ENCODE measurements around the gene C6orf163.

Gene C6orf163

GRCh38 chr6:87340230-87340629 lies 4.4 kb upstream of the C6orf163 start:
- Mint-ChIP-seq H3K27ac (no peak overlapping the region), H3K4me3 (no peak overlapping the region), H3K9me3 (no peaks in the 10 kb centered on the region), H3K4me1 (ENCODE audit: low read depth) (no peaks in the 10 kb centered on the region), H3K36me3 (ENCODE audit: low read depth) (peaks cover 44% of the 10 kb centered on the region), H3K27me3 (no peaks in the 10 kb centered on the region)
- no peak for DNase-seq

GRCh38 chr6:87341158-87341557 lies 3.5 kb upstream of the C6orf163 start:
- Mint-ChIP-seq H3K4me1 (ENCODE audit: low read depth) (no peaks in the 10 kb centered on the region), H3K36me3 (ENCODE audit: low read depth) (peaks cover 49% of the 10 kb centered on the region), H3K4me3 (no peak overlapping the region), H3K9me3 (no peaks in the 10 kb centered on the region), H3K27ac (no peak overlapping the region), H3K27me3 (no peaks in the 10 kb centered on the region)
- no peak for DNase-seq

- H3K27me3 Mint-ChIP-seq, result no peaks in the 10 kb centered on the region
- no peak overlapping the region for H3K4me3 Mint-ChIP-seq
- no peak overlapping the region for H3K27ac Mint-ChIP-seq
- no peaks in the 10 kb centered on the region for H3K9me3 Mint-ChIP-seq
- no peaks in the 10 kb centered on the region for H3K4me1 Mint-ChIP-seq (ENCODE audit: low read depth)
- no peak for DNase-seq
- H3K36me3 Mint-ChIP-seq (ENCODE audit: low read depth), result peaks cover 49% of the 10 kb centered on the region
Measured at GRCh38 chr6:87341899-87342298, 2.7 kb upstream of the C6orf163 start.

- Mint-ChIP-seq H3K27ac (no peak overlapping the region), H3K36me3 (ENCODE audit: low read depth) (peaks cover 44% of the 10 kb centered on the region), H3K4me1 (ENCODE audit: low read depth) (no peaks in the 10 kb centered on the region), H3K4me3 (no peak overlapping the region), H3K9me3 (no peaks in the 10 kb centered on the region), H3K27me3 (no peaks in the 10 kb centered on the region)
- DNase-seq, result no peak
Measured at GRCh38 chr6:87342829-87343228, 1.8 kb upstream of the C6orf163 start.

- Mint-ChIP-seq H3K4me3 (no peak overlapping the region), H3K36me3 (ENCODE audit: low read depth) (peaks cover 24% of the 10 kb centered on the region), H3K9me3 (no peaks in the 10 kb centered on the region), H3K27me3 (no peaks in the 10 kb centered on the region), H3K4me1 (ENCODE audit: low read depth) (no peaks in the 10 kb centered on the region), H3K27ac (no peak overlapping the region)
- DNase-seq, result no peak
Measured at GRCh38 chr6:87346700-87347099, 2.1 kb downstream of the C6orf163 start.

GRCh38 chr6:87349896-87350295 lies 5.3 kb downstream of the C6orf163 start:
- Mint-ChIP-seq H3K9me3 (no peaks in the 10 kb centered on the region), H3K27me3 (no peaks in the 10 kb centered on the region), H3K4me1 (ENCODE audit: low read depth) (no peaks in the 10 kb centered on the region), H3K4me3 (no peak overlapping the region), H3K27ac (no peak overlapping the region), H3K36me3 (ENCODE audit: low read depth) (peaks cover 9% of the 10 kb centered on the region)
- no peak for DNase-seq

- no peaks in the 10 kb centered on the region for H3K27me3 Mint-ChIP-seq
- H3K27ac Mint-ChIP-seq, result no peak overlapping the region
- no peaks in the 10 kb centered on the region for H3K4me1 Mint-ChIP-seq (ENCODE audit: low read depth)
- no peak for DNase-seq
- H3K9me3 Mint-ChIP-seq, result no peaks in the 10 kb centered on the region
- H3K36me3 Mint-ChIP-seq (ENCODE audit: low read depth), result peaks cover 3% of the 10 kb centered on the region
- H3K4me3 Mint-ChIP-seq, result no peak overlapping the region
Measured at GRCh38 chr6:87350516-87350915, 5.9 kb downstream of the C6orf163 start.

GRCh38 chr6:87351583-87351982 lies 7.0 kb downstream of the C6orf163 start:
- H3K27ac Mint-ChIP-seq, result no peak overlapping the region
- H3K4me3 Mint-ChIP-seq, result no peak overlapping the region
- no peaks in the 10 kb centered on the region for H3K27me3 Mint-ChIP-seq
- H3K9me3 Mint-ChIP-seq, result no peaks in the 10 kb centered on the region
- peaks cover under 1% of the 10 kb centered on the region for H3K36me3 Mint-ChIP-seq (ENCODE audit: low read depth)
- no peaks in the 10 kb centered on the region for H3K4me1 Mint-ChIP-seq (ENCODE audit: low read depth)
- DNase-seq, result no peak

- Mint-ChIP-seq H3K4me3 (no peak overlapping the region), H3K9me3 (no peaks in the 10 kb centered on the region), H3K27me3 (no peaks in the 10 kb centered on the region), H3K27ac (no peak overlapping the region), H3K4me1 (ENCODE audit: low read depth) (no peaks in the 10 kb centered on the region), H3K36me3 (ENCODE audit: low read depth) (peaks cover 10% of the 10 kb centered on the region)
- no peak for DNase-seq
Measured at GRCh38 chr6:87356181-87356580, 11.6 kb downstream of the C6orf163 start.

GRCh38 chr6:87357479-87358196 lies 13.0 kb downstream of the C6orf163 start:
- no peak for DNase-seq
- H3K4me3 Mint-ChIP-seq, result no peak overlapping the region
- H3K9me3 Mint-ChIP-seq, result no peaks in the 10 kb centered on the region
- H3K4me1 Mint-ChIP-seq (ENCODE audit: low read depth), result no peaks in the 10 kb centered on the region
- H3K27me3 Mint-ChIP-seq, result no peaks in the 10 kb centered on the region
- H3K36me3 Mint-ChIP-seq (ENCODE audit: low read depth), result peaks cover 12% of the 10 kb centered on the region
- H3K27ac Mint-ChIP-seq, result no peak overlapping the region

GRCh38 chr6:87364602-87365252 lies 20.1 kb downstream of the C6orf163 start:
- Mint-ChIP-seq H3K27me3 (no peaks in the 10 kb centered on the region), H3K36me3 (ENCODE audit: low read depth) (peaks cover 29% of the 10 kb centered on the region), H3K4me1 (ENCODE audit: low read depth) (no peaks in the 10 kb centered on the region), H3K9me3 (peaks cover 9% of the 10 kb centered on the region), H3K4me3 (no peak overlapping the region), H3K27ac (no peak overlapping the region)
- DNase-seq, result no peak

GRCh38 chr6:87366072-87366827 lies 21.6 kb downstream of the C6orf163 start:
- no peak for DNase-seq
- Mint-ChIP-seq H3K27me3 (no peaks in the 10 kb centered on the region), H3K9me3 (peaks cover 9% of the 10 kb centered on the region), H3K4me1 (ENCODE audit: low read depth) (no peaks in the 10 kb centered on the region), H3K4me3 (no peak overlapping the region), H3K36me3 (ENCODE audit: low read depth) (peaks cover 23% of the 10 kb centered on the region), H3K27ac (no peak overlapping the region)

- DNase-seq, result no peak
- Mint-ChIP-seq H3K27me3 (no peaks in the 10 kb centered on the region), H3K9me3 (peaks cover 9% of the 10 kb centered on the region), H3K4me1 (ENCODE audit: low read depth) (no peaks in the 10 kb centered on the region), H3K27ac (no peak overlapping the region), H3K36me3 (ENCODE audit: low read depth) (peaks cover 23% of the 10 kb centered on the region), H3K4me3 (no peak overlapping the region)
Measured at GRCh38 chr6:87366899-87367298, 22.3 kb downstream of the C6orf163 start.

GRCh38 chr6:87373377-87373776 lies 28.8 kb downstream of the C6orf163 start:
- no peak for DNase-seq
- Mint-ChIP-seq H3K36me3 (ENCODE audit: low read depth) (peaks cover 2% of the 10 kb centered on the region), H3K4me1 (ENCODE audit: low read depth) (no peaks in the 10 kb centered on the region)

GRCh38 chr6:87375315-87375714 lies 30.7 kb downstream of the C6orf163 start:
- Mint-ChIP-seq H3K27me3 (no peaks in the 10 kb centered on the region), H3K4me3 (no peak overlapping the region), H3K27ac (no peak overlapping the region)

More at GRCh38 chr6:87373377-87373776, 28.8 kb downstream of the C6orf163 start:
- H3K27ac Mint-ChIP-seq, result no peak overlapping the region
- H3K4me3 Mint-ChIP-seq, result no peak overlapping the region
- no peaks in the 10 kb centered on the region for H3K9me3 Mint-ChIP-seq
- H3K27me3 Mint-ChIP-seq, result no peaks in the 10 kb centered on the region

More at GRCh38 chr6:87375315-87375714, 30.7 kb downstream of the C6orf163 start:
- DNase-seq, result no peak
- Mint-ChIP-seq H3K36me3 (ENCODE audit: low read depth) (peaks cover 2% of the 10 kb centered on the region), H3K9me3 (no peaks in the 10 kb centered on the region), H3K4me1 (ENCODE audit: low read depth) (no peaks in the 10 kb centered on the region)
